HL-60/S4 treated with phorbol 12-myristate 13-acetate at 8.2 ng/mL for 4 days and 3 days (cell line): ENCODE measurements around the gene MARK2.

ENCODE experiments used
- in situ Hi-C: fragments of 300-500 bp; cut with MboI; formaldehyde crosslinking; loops from 2 replicates; pipeline ENCODE4 v1.15.0; 2022; ENCODE audit warnings: low sequenced_read_pairs

The MARK2 gene

GRCh38 chr11:63826471-63827190 lies 12.3 kb upstream of the MARK2 start:
- in situ Hi-C loops = loop anchor here (25.0 kb wide), 1 partner anchor 336 kb away; the partner anchor contains the start of gene MACROD1

GRCh38 chr11:63829823-63830489 lies 9.0 kb upstream of the MARK2 start:
- in situ Hi-C loops = loop anchor here (25.0 kb wide), 1 partner anchor 332 kb away; the partner anchor contains the start of gene MACROD1

- in situ Hi-C loops = loop anchor here (25.0 kb wide), 1 partner anchor 331 kb away; the partner anchor contains the start of gene MACROD1
These were observed 7.6 kb upstream of the MARK2 start for GRCh38 chr11:63831326-63831725.

- in situ Hi-C loops = loop anchor here (25.0 kb wide), 1 partner anchor 330 kb away; the partner anchor contains the start of gene MACROD1
These were observed 6.6 kb upstream of the MARK2 start for GRCh38 chr11:63832336-63832735.

GRCh38 chr11:63833048-63833447 lies 5.9 kb upstream of the MARK2 start:
- in situ Hi-C loops = loop anchor here (25.0 kb wide), 1 partner anchor 329 kb away; the partner anchor contains the start of gene MACROD1

- in situ Hi-C loops = loop anchor here (25.0 kb wide), 1 partner anchor 328 kb away; the partner anchor contains the start of gene MACROD1
These were observed 4.3 kb upstream of the MARK2 start for GRCh38 chr11:63834535-63835157.

GRCh38 chr11:63835158-63835545 lies 3.8 kb upstream of the MARK2 start:
- in situ Hi-C loops = loop anchor here (25.0 kb wide), 1 partner anchor 327 kb away; the partner anchor contains the start of gene MACROD1

GRCh38 chr11:63837027-63837688 lies 1.8 kb upstream of the MARK2 start:
- in situ Hi-C loops = loop anchor here (25.0 kb wide), 1 partner anchor 325 kb away; the partner anchor contains the start of gene MACROD1

- in situ Hi-C loops = loop anchor here (25.0 kb wide), 1 partner anchor 325 kb away; the partner anchor contains the start of gene MACROD1
These were observed 1.2 kb upstream of the MARK2 start for GRCh38 chr11:63837739-63838138.

- in situ Hi-C loops = loop anchor here (25.0 kb wide), 1 partner anchor 324 kb away; the partner anchor contains the start of gene MACROD1
These were observed 696 bp upstream of the MARK2 start for GRCh38 chr11:63838150-63838677.

GRCh38 chr11:63839508-63840355 lies 822 bp downstream of the MARK2 start:
- in situ Hi-C loops = loop anchor here (25.0 kb wide), 1 partner anchor 323 kb away; the partner anchor contains the start of gene MACROD1

- in situ Hi-C loops = loop anchor here (25.0 kb wide), 1 partner anchor 322 kb away; the partner anchor contains the start of gene MACROD1
These were observed 1.6 kb downstream of the MARK2 start for GRCh38 chr11:63840356-63841060.

- in situ Hi-C loops = loop anchor here (25.0 kb wide), 1 partner anchor 321 kb away; the partner anchor contains the start of gene MACROD1
These were observed 2.6 kb downstream of the MARK2 start for GRCh38 chr11:63841554-63841953.

- in situ Hi-C loops = loop anchor here (25.0 kb wide), 1 partner anchor 319 kb away; the partner anchor contains the start of gene MACROD1
These were observed 4.1 kb downstream of the MARK2 start for GRCh38 chr11:63843041-63843440.

- in situ Hi-C loops = loop anchor here (25.0 kb wide), 1 partner anchor 317 kb away; the partner anchor contains the start of gene MACROD1
These were observed 5.9 kb downstream of the MARK2 start for GRCh38 chr11:63844836-63845235.

- in situ Hi-C loops = loop anchor here (25.0 kb wide), 1 partner anchor 317 kb away; the partner anchor contains the start of gene MACROD1
These were observed 6.4 kb downstream of the MARK2 start for GRCh38 chr11:63845303-63845702.

GRCh38 chr11:63845911-63846310 lies 7.0 kb downstream of the MARK2 start:
- in situ Hi-C loops = loop anchor here (25.0 kb wide), 1 partner anchor 316 kb away; the partner anchor contains the start of gene MACROD1

GRCh38 chr11:63846897-63847296 lies 8.0 kb downstream of the MARK2 start:
- in situ Hi-C loops = loop anchor here (25.0 kb wide), 1 partner anchor 315 kb away; the partner anchor contains the start of gene MACROD1
